ENCODE data around the gene SLC38A3. TPM values are rescaled to one million over a fixed set of nuclear protein-coding genes. Genes with fewer than 3 reads are reported as not detected.

SLC38A3 gene
- 3.6 TPM for polyA plus RNA-seq (2013, experiment 1 of 4)
- 2.9 TPM for polyA plus RNA-seq (2013, experiment 2 of 4)
- 4.5 TPM for polyA plus RNA-seq (2013, experiment 3 of 4)
- polyA plus RNA-seq (2013, experiment 4 of 4) = 3.0 TPM

DNA sequence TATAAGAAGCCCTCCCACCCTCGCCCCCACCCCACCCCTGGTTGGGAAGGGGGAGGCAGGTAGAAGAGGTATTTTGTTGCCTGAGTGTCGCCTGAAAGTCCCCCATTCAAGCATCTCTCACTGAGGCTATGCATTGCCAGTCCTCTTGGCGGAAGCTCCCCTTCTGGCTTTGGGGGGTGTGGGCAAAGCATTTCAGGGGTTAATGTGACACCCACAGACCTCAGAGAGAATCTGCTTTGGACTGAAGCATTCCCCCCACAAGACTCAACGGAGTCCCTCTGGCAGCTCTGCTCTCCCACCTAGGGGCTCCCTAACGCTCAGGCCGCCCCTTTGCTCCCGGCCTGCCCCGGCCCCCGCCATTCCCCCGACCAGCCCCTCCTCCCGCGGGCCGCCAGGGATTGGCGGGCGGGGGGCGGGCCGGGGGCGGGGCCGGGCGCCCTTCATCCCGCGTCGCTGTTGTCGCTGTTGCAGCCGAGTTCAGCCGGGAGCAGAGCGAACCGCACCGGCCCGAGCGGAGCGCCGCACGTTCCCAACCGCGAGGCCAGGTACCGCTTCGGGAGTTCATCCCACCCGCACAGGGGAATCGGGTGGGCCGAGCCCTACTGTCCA, at the start of gene SLC38A3:
Gene SLC38A3 (plus strand): TSS at position 468 of the 609 bp plus-strand sequence. CDS start 8,929 bp downstream, outside the sequence.
- 1 to 4% methylated on average over 40 to 41 of the region's 41 CpGs for WGBS, 2 experiments
- Histone ChIP-seq H3K4me3 (ENCODE audit: insufficient read depth, low read depth, low read length) (peak within 1 kb of the TSS; percentile 51), H3K36me3 (ENCODE audit: control insufficient read depth, insufficient read depth, low read length) (no peaks in the 10 kb centered on the region), H3K27ac (ENCODE audit: insufficient read depth, low read depth, low read length, poor library complexity, severe bottlenecking) (no peak within 1 kb of the TSS), H3K9me3 (ENCODE audit: control insufficient read depth, low read length) (no peaks in the 10 kb centered on the region), H3K27me3 (ENCODE audit: control insufficient read depth, insufficient read depth, low read length, poor library complexity, severe bottlenecking) (peaks cover 31% of the 10 kb centered on the region), H3K4me1 (ENCODE audit: control insufficient read depth, insufficient read depth, low read length) (peaks cover 31% of the 10 kb centered on the region)

DNA sequence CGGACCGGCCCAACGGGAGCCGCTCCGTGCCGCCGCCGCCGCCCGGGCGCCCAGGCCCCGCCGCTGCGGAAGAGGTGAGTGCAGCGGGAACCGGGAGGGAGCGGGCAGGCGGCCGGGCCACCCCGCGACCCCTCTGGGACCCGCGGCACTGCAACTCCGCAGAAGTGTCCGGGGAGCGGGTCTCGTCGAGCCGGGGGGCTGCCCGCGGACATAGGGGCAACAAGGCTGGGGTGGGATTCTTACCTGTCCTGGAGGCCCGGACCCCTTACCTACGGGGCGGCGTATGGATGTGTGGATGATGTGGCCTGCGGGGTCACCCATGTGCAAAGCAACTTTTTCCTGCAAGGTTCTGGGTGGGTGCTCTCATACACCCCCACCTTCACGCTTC, 49.6 kb upstream of the SLC38A3 start:
- H3K27me3 ChIP-seq (ENCODE audit: control insufficient read depth, insufficient read depth, low read length, poor library complexity, severe bottlenecking) = peaks cover 33% of the 10 kb centered on the region
- H3K4me1 ChIP-seq (ENCODE audit: control insufficient read depth, insufficient read depth, low read length) = peaks cover 49% of the 10 kb centered on the region
- peak overlapping the region; percentile 68 for H3K4me3 ChIP-seq (ENCODE audit: insufficient read depth, low read depth, low read length)
- H3K36me3 ChIP-seq (ENCODE audit: control insufficient read depth, insufficient read depth, low read length) = no peaks in the 10 kb centered on the region
- 0 to 1% methylated on average over 37 of the region's 37 CpGs for WGBS, 2 experiments
- H3K27ac ChIP-seq (ENCODE audit: insufficient read depth, low read depth, low read length, poor library complexity, severe bottlenecking) = no peak overlapping the region
- no peaks in the 10 kb centered on the region for H3K9me3 ChIP-seq (ENCODE audit: control insufficient read depth, low read length)

DNA sequence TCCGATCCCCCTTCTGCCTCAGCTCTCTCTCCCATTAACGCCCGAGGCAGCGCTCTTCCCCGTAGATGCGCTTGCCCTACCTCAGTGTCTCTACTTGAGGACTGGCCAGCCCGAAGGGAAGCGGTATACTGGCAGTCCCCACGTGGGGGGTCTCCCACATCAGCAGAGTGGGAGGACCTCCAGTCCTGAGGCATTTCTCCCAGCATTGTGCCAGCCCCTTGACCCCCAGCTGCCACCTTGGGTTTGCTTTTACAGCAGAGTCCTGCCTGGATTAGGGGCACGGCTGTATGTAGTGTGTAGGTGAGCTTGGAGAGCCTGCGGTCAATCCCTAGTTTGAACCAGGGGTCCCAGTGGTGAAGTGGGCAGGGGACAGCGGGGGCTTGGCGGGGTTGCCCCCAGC, 49.2 kb upstream of the SLC38A3 start:
- peaks cover 48% of the 10 kb centered on the region for H3K4me1 ChIP-seq (ENCODE audit: control insufficient read depth, insufficient read depth, low read length)
- H3K27me3 ChIP-seq (ENCODE audit: control insufficient read depth, insufficient read depth, low read length, poor library complexity, severe bottlenecking) = peaks cover 33% of the 10 kb centered on the region
- H3K9me3 ChIP-seq (ENCODE audit: control insufficient read depth, low read length) = no peaks in the 10 kb centered on the region
- H3K27ac ChIP-seq (ENCODE audit: insufficient read depth, low read depth, low read length, poor library complexity, severe bottlenecking) = no peak overlapping the region
- H3K36me3 ChIP-seq (ENCODE audit: control insufficient read depth, insufficient read depth, low read length) = no peaks in the 10 kb centered on the region
- H3K4me3 ChIP-seq (ENCODE audit: insufficient read depth, low read depth, low read length) = peak overlapping the region; percentile 68
- WGBS, 2 experiments = 7 to 12% methylated on average over 13 of the region's 13 CpGs

GRCh38 chr3:50156549-50157493, 48.2 kb upstream of the SLC38A3 start:
- WGBS, 2 experiments = 14% methylated on average over 20 of the region's 20 CpGs
- Histone ChIP-seq H3K4me1 (ENCODE audit: control insufficient read depth, insufficient read depth, low read length) (peaks cover 45% of the 10 kb centered on the region), H3K4me3 (ENCODE audit: insufficient read depth, low read depth, low read length) (peak overlapping the region; percentile 68), H3K9me3 (ENCODE audit: control insufficient read depth, low read length) (no peaks in the 10 kb centered on the region), H3K36me3 (ENCODE audit: control insufficient read depth, insufficient read depth, low read length) (no peaks in the 10 kb centered on the region), H3K27me3 (ENCODE audit: control insufficient read depth, insufficient read depth, low read length, poor library complexity, severe bottlenecking) (peaks cover 33% of the 10 kb centered on the region), H3K27ac (ENCODE audit: insufficient read depth, low read depth, low read length, poor library complexity, severe bottlenecking) (no peak overlapping the region)

GRCh38 chr3:50157827-50158529, 47.1 kb upstream of the SLC38A3 start:
- no peaks in the 10 kb centered on the region for H3K9me3 ChIP-seq (ENCODE audit: control insufficient read depth, low read length)
- 84 to 88% methylated on average over 12 of the region's 12 CpGs for WGBS, 2 experiments
- H3K4me3 ChIP-seq (ENCODE audit: insufficient read depth, low read depth, low read length) = peak overlapping the region; percentile 68
- H3K36me3 ChIP-seq (ENCODE audit: control insufficient read depth, insufficient read depth, low read length) = peaks cover 3% of the 10 kb centered on the region
- no peak overlapping the region for H3K27ac ChIP-seq (ENCODE audit: insufficient read depth, low read depth, low read length, poor library complexity, severe bottlenecking)
- H3K4me1 ChIP-seq (ENCODE audit: control insufficient read depth, insufficient read depth, low read length) = peaks cover 45% of the 10 kb centered on the region
- peaks cover 32% of the 10 kb centered on the region for H3K27me3 ChIP-seq (ENCODE audit: control insufficient read depth, insufficient read depth, low read length, poor library complexity, severe bottlenecking)

DNA sequence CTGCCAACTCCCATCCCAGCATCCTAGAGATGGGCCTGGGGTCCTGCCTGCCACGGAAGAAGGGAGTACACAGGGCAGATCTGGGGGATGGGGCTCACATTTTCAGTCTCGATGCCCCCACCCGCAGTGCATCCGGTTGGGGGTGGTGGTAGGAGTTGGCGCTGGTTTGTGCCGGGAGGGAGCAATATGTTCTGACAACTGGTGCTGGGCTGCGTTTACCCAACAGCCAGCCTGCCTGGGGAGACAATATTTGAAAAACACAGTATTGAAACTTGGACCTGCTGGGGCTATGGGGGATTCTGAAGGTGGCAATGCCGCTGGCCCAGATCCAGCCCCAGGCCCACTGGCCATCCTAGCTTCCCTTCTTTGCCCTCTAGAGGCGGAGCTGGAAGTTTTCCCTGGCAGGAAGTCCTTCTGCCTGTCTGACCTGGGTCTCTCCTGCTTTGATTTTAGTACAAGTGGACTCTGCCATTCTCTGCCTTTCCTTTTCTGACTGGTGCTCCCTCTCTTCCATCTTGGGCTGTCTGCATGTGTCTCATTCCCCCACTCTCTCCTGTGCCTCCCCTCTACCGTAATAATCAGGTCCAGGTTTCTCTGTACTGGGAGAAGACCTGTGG, 46.4 kb upstream of the SLC38A3 start:
- Histone ChIP-seq H3K27ac (ENCODE audit: insufficient read depth, low read depth, low read length, poor library complexity, severe bottlenecking) (no peak overlapping the region), H3K4me1 (ENCODE audit: control insufficient read depth, insufficient read depth, low read length) (peaks cover 45% of the 10 kb centered on the region), H3K27me3 (ENCODE audit: control insufficient read depth, insufficient read depth, low read length, poor library complexity, severe bottlenecking) (peaks cover 26% of the 10 kb centered on the region), H3K9me3 (ENCODE audit: control insufficient read depth, low read length) (no peaks in the 10 kb centered on the region), H3K4me3 (ENCODE audit: insufficient read depth, low read depth, low read length) (no peak overlapping the region), H3K36me3 (ENCODE audit: control insufficient read depth, insufficient read depth, low read length) (peaks cover 3% of the 10 kb centered on the region)
- WGBS, 2 experiments = 85% methylated on average over 10 of the region's 10 CpGs

GRCh38 chr3:50160561-50160983, 44.5 kb upstream of the SLC38A3 start:
- H3K4me3 ChIP-seq (ENCODE audit: insufficient read depth, low read depth, low read length) = no peak overlapping the region
- peaks cover 12% of the 10 kb centered on the region for H3K27me3 ChIP-seq (ENCODE audit: control insufficient read depth, insufficient read depth, low read length, poor library complexity, severe bottlenecking)
- no peak overlapping the region for H3K27ac ChIP-seq (ENCODE audit: insufficient read depth, low read depth, low read length, poor library complexity, severe bottlenecking)
- peaks cover 3% of the 10 kb centered on the region for H3K36me3 ChIP-seq (ENCODE audit: control insufficient read depth, insufficient read depth, low read length)
- 55 to 68% methylated on average over 6 to 7 of the region's 7 CpGs for WGBS, 2 experiments
- peaks cover 49% of the 10 kb centered on the region for H3K4me1 ChIP-seq (ENCODE audit: control insufficient read depth, insufficient read depth, low read length)
- no peaks in the 10 kb centered on the region for H3K9me3 ChIP-seq (ENCODE audit: control insufficient read depth, low read length)

GRCh38 chr3:50161320-50161719, 43.8 kb upstream of the SLC38A3 start:
- Histone ChIP-seq H3K4me3 (ENCODE audit: insufficient read depth, low read depth, low read length) (no peak overlapping the region), H3K27ac (ENCODE audit: insufficient read depth, low read depth, low read length, poor library complexity, severe bottlenecking) (no peak overlapping the region), H3K36me3 (ENCODE audit: control insufficient read depth, insufficient read depth, low read length) (peaks cover 3% of the 10 kb centered on the region), H3K9me3 (ENCODE audit: control insufficient read depth, low read length) (no peaks in the 10 kb centered on the region), H3K27me3 (ENCODE audit: control insufficient read depth, insufficient read depth, low read length, poor library complexity, severe bottlenecking) (peaks cover 4% of the 10 kb centered on the region), H3K4me1 (ENCODE audit: control insufficient read depth, insufficient read depth, low read length) (peaks cover 56% of the 10 kb centered on the region)
- whole genome bisulfite sequencing, 2 experiments = 95 to 96% methylated on average over 13 of the region's 13 CpGs

DNA sequence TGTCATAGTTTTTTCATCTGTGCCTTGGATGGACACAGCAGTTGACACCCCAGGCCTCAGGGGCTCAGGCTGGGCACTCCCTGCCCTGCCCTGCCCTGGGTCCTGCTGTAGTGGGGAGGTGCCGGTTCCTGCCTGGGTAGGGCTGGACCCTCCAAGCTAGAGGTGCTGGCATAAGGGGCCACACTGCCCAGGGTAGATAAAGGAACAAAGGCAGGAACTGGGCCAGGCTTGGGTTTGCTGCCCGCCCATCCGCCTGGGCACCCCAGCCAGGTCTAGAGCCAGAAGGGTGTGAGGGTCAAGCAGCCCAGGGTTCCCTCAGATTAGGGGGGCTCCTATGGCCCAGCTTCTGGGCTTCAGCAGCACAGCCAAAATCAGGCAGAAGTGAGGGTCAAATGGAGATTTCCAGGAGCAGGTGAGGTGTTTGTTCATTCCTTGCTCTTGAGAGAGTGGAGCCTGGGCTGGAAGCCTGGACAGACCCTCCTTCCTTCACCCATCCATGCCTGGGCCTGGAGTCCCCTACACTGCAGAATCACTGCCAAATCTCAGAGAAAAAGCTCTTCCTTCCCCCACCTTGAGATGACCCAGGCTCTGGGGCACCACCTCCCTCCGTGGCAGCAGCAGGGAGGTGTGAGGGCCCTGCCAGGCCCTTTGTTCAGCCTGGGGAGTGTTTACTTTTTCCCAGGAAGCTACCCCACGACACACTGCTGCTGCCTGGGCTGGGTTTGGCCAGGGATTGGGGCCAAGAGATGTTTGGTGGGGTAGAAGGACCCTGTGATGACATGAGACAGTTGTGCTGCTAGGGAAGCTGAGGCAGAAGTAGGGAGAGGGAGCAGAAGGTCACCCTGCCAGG, 42.8 kb upstream of the SLC38A3 start:
- Histone ChIP-seq H3K36me3 (ENCODE audit: control insufficient read depth, insufficient read depth, low read length) (peaks cover 3% of the 10 kb centered on the region), H3K4me1 (ENCODE audit: control insufficient read depth, insufficient read depth, low read length) (peaks cover 59% of the 10 kb centered on the region), H3K4me3 (ENCODE audit: insufficient read depth, low read depth, low read length) (no peak overlapping the region), H3K27me3 (ENCODE audit: control insufficient read depth, insufficient read depth, low read length, poor library complexity, severe bottlenecking) (no peaks in the 10 kb centered on the region), H3K9me3 (ENCODE audit: control insufficient read depth, low read length) (no peaks in the 10 kb centered on the region), H3K27ac (ENCODE audit: insufficient read depth, low read depth, low read length, poor library complexity, severe bottlenecking) (no peak overlapping the region)
- 85 to 88% methylated on average over 5 of the region's 5 CpGs for WGBS, 2 experiments
